ENCODE data around the gene SIRT6.

DNA sequence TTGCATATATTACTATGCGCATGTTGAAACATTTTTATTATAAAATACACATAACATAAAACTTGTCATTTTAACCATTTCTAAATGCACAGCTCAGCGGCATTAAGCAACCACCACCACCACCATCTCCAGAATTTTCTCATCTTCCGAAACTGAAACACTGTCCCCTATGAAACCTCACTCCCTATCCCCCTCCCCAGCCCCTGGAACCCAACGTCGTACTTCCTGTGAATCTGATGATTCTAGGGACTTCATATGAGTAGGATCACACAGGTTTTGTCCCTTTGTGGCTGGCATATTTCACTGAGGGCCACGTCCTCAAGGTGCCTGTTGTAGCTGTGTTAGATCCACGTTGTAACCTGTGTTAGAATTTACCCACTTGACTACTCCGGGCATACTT is 57.7 kb downstream of the SIRT6 start:
- no peak for TF ChIP-seq HMGXB4 (CRISPR knock-in tag; IDR thresholded peaks at IDR 0.05)
- TF ChIP-seq MAX (CRISPR knock-in tag; IDR thresholded peaks at IDR 0.05), result no peak
- no peak for TF ChIP-seq MYBL2 (CRISPR knock-in tag; IDR thresholded peaks at IDR 0.05)
- TF ChIP-seq E2F5 (CRISPR knock-in tag; IDR thresholded peaks at IDR 0.05), result no peak
- TF ChIP-seq KAT7 (CRISPR knock-in tag; IDR thresholded peaks at IDR 0.05; ENCODE audit: borderline replicate concordance), result no peak
- TF ChIP-seq FOXP1 (CRISPR knock-in tag; IDR thresholded peaks at IDR 0.05; ENCODE audit: borderline replicate concordance), result no peak
- TF ChIP-seq CTCF (IDR thresholded peaks at IDR 0.05), result no peak
- TF ChIP-seq, protein P1, sequence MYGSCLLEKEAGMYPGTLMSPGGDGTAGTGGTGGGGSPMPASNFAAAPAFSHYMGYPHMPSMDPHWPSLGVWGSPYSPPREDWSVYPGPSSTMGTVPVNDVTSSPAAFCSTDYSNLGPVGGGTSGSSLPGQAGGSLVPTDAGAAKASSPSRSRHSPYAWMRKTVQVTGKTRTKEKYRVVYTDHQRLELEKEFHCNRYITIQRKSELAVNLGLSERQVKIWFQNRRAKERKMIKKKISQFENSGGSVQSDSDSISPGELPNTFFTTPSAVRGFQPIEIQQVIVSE (CRISPR knock-in tag; IDR thresholded peaks at IDR 0.05; ENCODE audit: borderline replicate concordance), result no peak
- TF ChIP-seq TEAD4 (CRISPR knock-in tag; IDR thresholded peaks at IDR 0.05), result no peak
- no peak for TF ChIP-seq CREB1 (CRISPR knock-in tag; IDR thresholded peaks at IDR 0.05)
- no peak for TF ChIP-seq NFATC4 (CRISPR knock-in tag; IDR thresholded peaks at IDR 0.05)
- TF ChIP-seq ATF2 (CRISPR knock-in tag; IDR thresholded peaks at IDR 0.05; ENCODE audit: borderline replicate concordance, low read depth), result no peak

All from WTC11 (cell line).